ENCODE data around the gene GTPBP2. TPM values are rescaled to one million over a fixed set of nuclear protein-coding genes. Genes with fewer than 3 reads are reported as not detected.

GTPBP2 gene
- total RNA-seq, 1 experiment from 2014 or later, result 72.2 TPM

GRCh38 chr6:43614396-43614730, 14.7 kb downstream of the GTPBP2 start:
- TF ChIP-seq CTCF (conservative IDR thresholded peaks at IDR 0.05), result no peak

More at GRCh38 chr6:43614396-43614730, 14.7 kb downstream of the GTPBP2 start:
- H3K4me1 Mint-ChIP-seq, result no peaks in the 10 kb centered on the region
- no peak overlapping the region for H3K4me2 ChIP-seq (ENCODE audit: insufficient read depth, insufficient read length, low read length)
- no peak overlapping the region for H2BK120ac ChIP-seq (ENCODE audit: low read depth, low read length, poor library complexity, severe bottlenecking)
- H3K27me3 ChIP-seq (ENCODE audit: insufficient read depth, low read length), result no peaks in the 10 kb centered on the region
- H4K91ac ChIP-seq (ENCODE audit: insufficient read length, low read depth, low read length), result no peak overlapping the region
- no peaks in the 10 kb centered on the region for H3K79me2 ChIP-seq (ENCODE audit: insufficient read depth, low read length)
- no peaks in the 10 kb centered on the region for H3K23me2 ChIP-seq (ENCODE audit: insufficient read length, low read depth, low read length, poor library complexity, severe bottlenecking)
- H3K4ac ChIP-seq (ENCODE audit: low read depth, low read length), result no peak overlapping the region
- no peaks in the 10 kb centered on the region for H3K9me3 ChIP-seq (ENCODE audit: control insufficient read depth, low read depth, low read length)
- no peak overlapping the region for H3T11ph ChIP-seq (ENCODE audit: low read length)
- no peak overlapping the region for H4K8ac ChIP-seq (replicated peaks; ENCODE audit: insufficient read length, low read depth, low read length)
- H3K18ac ChIP-seq (ENCODE audit: insufficient read length, low read depth, low read length), result no peak overlapping the region
- H3K4me1 ChIP-seq (ENCODE audit: insufficient read depth, low read length), result no peaks in the 10 kb centered on the region
- no peak overlapping the region for H3K9ac ChIP-seq (ENCODE audit: extremely low read depth, insufficient read length, low read length)
- no peak overlapping the region for H2AK5ac ChIP-seq (ENCODE audit: insufficient read length, low read length)
- H2BK12ac ChIP-seq (ENCODE audit: insufficient read length, low read depth, low read length), result no peak overlapping the region
- H2BK20ac ChIP-seq (ENCODE audit: low read depth, low read length, poor library complexity, severe bottlenecking), result no peak overlapping the region
- H3K36me3 Mint-ChIP-seq (ENCODE audit: insufficient read depth in 1 of 3, low read depth in 3 of 3), result peaks cover 0 to 43% (median 19%) of the 10 kb centered on the region in 3 experiments; a peak in 4 of 7 replicates
- H2BK15ac ChIP-seq (ENCODE audit: low read depth, low read length), result no peak overlapping the region
- H3K23ac ChIP-seq (ENCODE audit: insufficient read length, low read depth, low read length), result no peak overlapping the region
- no peak overlapping the region for H3K56ac ChIP-seq (ENCODE audit: insufficient read length, low read depth, low read length)
- no peak overlapping the region for H2BK5ac ChIP-seq (ENCODE audit: insufficient read length, low read length)
- H3K4me3 Mint-ChIP-seq, result no peak overlapping the region
- H3K9me3 Mint-ChIP-seq, result no peaks in the 10 kb centered on the region
- H3K27ac Mint-ChIP-seq, result no peak overlapping the region
- no peaks in the 10 kb centered on the region for H3K79me1 ChIP-seq (ENCODE audit: insufficient read depth, low read depth, low read length, poor library complexity, severe bottlenecking)
- no peak overlapping the region for H4K5ac ChIP-seq (ENCODE audit: insufficient read length, low read depth, low read length)
- no peak overlapping the region for H3K14ac ChIP-seq (ENCODE audit: insufficient read depth, low read length)
- no peak for DNase-seq
- WGBS (ENCODE audit: extremely low coverage, insufficient read length, low lambda C conversion rate), result no CpG with 5 or more reads among the region's 3 CpGs
- H2AFZ ChIP-seq (ENCODE audit: low read length), result no peak overlapping the region
- no peaks in the 10 kb centered on the region for H4K20me1 ChIP-seq (ENCODE audit: control insufficient read depth, insufficient read depth, insufficient read length)
- H3K27ac ChIP-seq (ENCODE audit: insufficient read length, low read depth, low read length), result no peak overlapping the region
- no peaks in the 10 kb centered on the region for H3K27me3 Mint-ChIP-seq (ENCODE audit: low read depth)
